Neural cell (in vitro differentiated cells): ENCODE results near the gene DST. TPM values are rescaled to one million over a fixed set of nuclear protein-coding genes. Genes with fewer than 3 reads are reported as not detected.

ENCODE experiments used
- H2AFZ ChIP-seq: fragments of 200-600, 300-800 bp; sonication (generic), shearing (Covaris generic); 2 replicates; pipeline ENCODE4 v1.6.0; 2014; ENCODE audit warnings: low read depth, mild to moderate bottlenecking, antibody characterized with exemption, low read length, moderate library complexity
- H3F3A ChIP-seq: fragments of 200-600 bp; shearing (Covaris generic); 2 replicates; pipeline ENCODE4 v1.6.1; 2016; ENCODE audit warnings: mild to moderate bottlenecking, moderate library complexity, mixed read lengths, antibody characterized with exemption, low read length; ENCODE audit not compliant: insufficient read depth, poor library complexity, severe bottlenecking
- H3K27ac ChIP-seq: fragments of 200-600, 300-800 bp; sonication (generic), shearing (Covaris generic); 2 replicates; pipeline ENCODE4 v1.5.1; 2014; ENCODE audit warnings: mild to moderate bottlenecking, low read length, moderate library complexity
- H3K27me3 ChIP-seq: fragments of 300-800, 200-600 bp; sonication (generic), shearing (Covaris generic); 2 replicates; pipeline ENCODE4 v1.6.0; 2014; ENCODE audit warnings: mild to moderate bottlenecking, low read depth, low read length, moderate library complexity; ENCODE audit not compliant: insufficient read depth
- H3K36me3 ChIP-seq: fragments of 300-800, 200-600 bp; sonication (generic), shearing (Covaris generic); 2 replicates; pipeline ENCODE4 v1.5.1; 2014; ENCODE audit warnings: mild to moderate bottlenecking, antibody characterized with exemption, low read length, moderate library complexity; ENCODE audit not compliant: insufficient read depth
- H3K4me2 ChIP-seq: fragments of 300-800, 200-600 bp; sonication (generic), shearing (Covaris generic); 2 replicates; pipeline ENCODE4 v1.6.0; 2014; ENCODE audit warnings: mild to moderate bottlenecking, low read length
- H3K4me3 ChIP-seq: fragments of 300-800, 200-600 bp; sonication (generic), shearing (Covaris generic); 2 replicates; pipeline ENCODE4 v1.5.1; 2014; ENCODE audit warnings: mild to moderate bottlenecking, low read length, moderate library complexity
- H3K79me2 ChIP-seq: fragments of 200-600 bp; shearing (Covaris generic); replicated peaks from 2 replicates; pipeline ENCODE4 v1.6.0; 2014; ENCODE audit warnings: mild to moderate bottlenecking, low read length, moderate library complexity; ENCODE audit not compliant: insufficient read depth
- H3K9ac ChIP-seq: fragments of 300-800, 200-600 bp; sonication (generic), shearing (Covaris generic); 2 replicates; pipeline ENCODE4 v1.6.1; 2016; ENCODE audit warnings: mild to moderate bottlenecking, low read length, mixed read lengths
- H3K9me2 ChIP-seq: fragments of 200-600 bp; shearing (Covaris generic); 2 replicates; pipeline ENCODE4 v1.6.1; 2016; ENCODE audit warnings: mild to moderate bottlenecking, low read length, mixed read lengths; ENCODE audit not compliant: insufficient read depth
- H3K9me3 ChIP-seq: fragments of 200-600, 300-800 bp; sonication (generic), shearing (Covaris generic); 2 replicates; pipeline ENCODE4 v1.6.1; 2016; ENCODE audit warnings: mild to moderate bottlenecking, mixed run types, low read length, moderate library complexity, mixed read lengths
- H4K20me1 ChIP-seq: fragments of 200-600 bp; shearing (Covaris generic); 2 replicates; pipeline ENCODE4 v1.6.1; 2016; ENCODE audit warnings: mild to moderate bottlenecking, mixed run types; ENCODE audit not compliant: insufficient read depth
- EP300 ChIP-seq: fragments of 450-650 bp; conservative IDR thresholded peaks from 2 replicates; pipeline ENCODE4 v1.6.1; 2014; ENCODE audit warnings: antibody characterized with exemption, mild to moderate bottlenecking, moderate library complexity; ENCODE audit not compliant: poor library complexity, severe bottlenecking
- EZH2 ChIP-seq: fragments of 200-600, 300-800 bp; shearing (Covaris generic), sonication (generic); IDR thresholded peaks from 2 replicates; pipeline ENCODE4 v1.6.1; 2014; ENCODE audit warnings: antibody characterized with exemption, low read length, borderline replicate concordance, mild to moderate bottlenecking; ENCODE audit not compliant: insufficient read depth, poor library complexity, severe bottlenecking
- MXI1 ChIP-seq: fragments of 450-650 bp; conservative IDR thresholded peaks from 2 replicates; pipeline ENCODE4 v1.6.1; 2014; ENCODE audit warnings: antibody characterized with exemption, mild to moderate bottlenecking; ENCODE audit not compliant: poor library complexity, severe bottlenecking
- POLR2AphosphoS5 ChIP-seq: IDR thresholded peaks from 2 replicates; pipeline ENCODE4 v1.6.1; 2012
- RAD21 ChIP-seq: fragments of 450-650 bp; conservative IDR thresholded peaks from 2 replicates; pipeline ENCODE4 v1.6.1; 2014; ENCODE audit warnings: antibody characterized with exemption, mild to moderate bottlenecking, moderate library complexity
- SMC3 ChIP-seq: fragments of 450-650 bp; conservative IDR thresholded peaks from 2 replicates; pipeline ENCODE4 v1.6.1; 2014; ENCODE audit warnings: antibody characterized with exemption, mild to moderate bottlenecking, moderate library complexity; ENCODE audit not compliant: poor library complexity
- TAF1 ChIP-seq: IDR thresholded peaks from 2 replicates; pipeline ENCODE4 v1.6.1; 2012; ENCODE audit warnings: low read depth
- polyA plus RNA-seq: library from polyadenylated mRNA; depleted of rRNA; stranded (reverse); fragments of >200 nt; gene quantifications from 2 replicates; pipeline ENCODE4 v1.2.3, GENCODE V29; 2014
- TF ChIP-seq, protein P1 (sequence below): fragments of 450-650 bp; IDR thresholded peaks from 2 replicates; pipeline ENCODE4 v1.5.1; 2014; ENCODE audit warnings: antibody characterized with exemption, mild to moderate bottlenecking, moderate library complexity; ENCODE audit not compliant: poor library complexity, severe bottlenecking
- TF ChIP-seq, protein P2 (sequence below): IDR thresholded peaks from 2 replicates; pipeline ENCODE4 v1.6.1; 2012; ENCODE audit warnings: borderline replicate concordance

DST gene
- polyA plus RNA-seq, 1 donor from 2014 or later: 118 TPM

- no peaks in the 10 kb centered on the region for H3F3A ChIP-seq
- H4K20me1 ChIP-seq: no peaks in the 10 kb centered on the region
- H3K4me3 ChIP-seq: no peak overlapping the region
- H3K9me3 ChIP-seq: no peaks in the 10 kb centered on the region
- H3K27me3 ChIP-seq: no peaks in the 10 kb centered on the region
- H2AFZ ChIP-seq: no peak overlapping the region
- no peak overlapping the region for H3K4me2 ChIP-seq
- no peak overlapping the region for H3K9ac ChIP-seq
- no peaks in the 10 kb centered on the region for H3K9me2 ChIP-seq
- H3K79me2 ChIP-seq: no peaks in the 10 kb centered on the region
- TF ChIP-seq, protein P1, sequence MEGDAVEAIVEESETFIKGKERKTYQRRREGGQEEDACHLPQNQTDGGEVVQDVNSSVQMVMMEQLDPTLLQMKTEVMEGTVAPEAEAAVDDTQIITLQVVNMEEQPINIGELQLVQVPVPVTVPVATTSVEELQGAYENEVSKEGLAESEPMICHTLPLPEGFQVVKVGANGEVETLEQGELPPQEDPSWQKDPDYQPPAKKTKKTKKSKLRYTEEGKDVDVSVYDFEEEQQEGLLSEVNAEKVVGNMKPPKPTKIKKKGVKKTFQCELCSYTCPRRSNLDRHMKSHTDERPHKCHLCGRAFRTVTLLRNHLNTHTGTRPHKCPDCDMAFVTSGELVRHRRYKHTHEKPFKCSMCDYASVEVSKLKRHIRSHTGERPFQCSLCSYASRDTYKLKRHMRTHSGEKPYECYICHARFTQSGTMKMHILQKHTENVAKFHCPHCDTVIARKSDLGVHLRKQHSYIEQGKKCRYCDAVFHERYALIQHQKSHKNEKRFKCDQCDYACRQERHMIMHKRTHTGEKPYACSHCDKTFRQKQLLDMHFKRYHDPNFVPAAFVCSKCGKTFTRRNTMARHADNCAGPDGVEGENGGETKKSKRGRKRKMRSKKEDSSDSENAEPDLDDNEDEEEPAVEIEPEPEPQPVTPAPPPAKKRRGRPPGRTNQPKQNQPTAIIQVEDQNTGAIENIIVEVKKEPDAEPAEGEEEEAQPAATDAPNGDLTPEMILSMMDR: no peak
- no peak for TF ChIP-seq TAF1
- H3K27ac ChIP-seq: no peak overlapping the region
- no peaks in the 10 kb centered on the region for H3K36me3 ChIP-seq
These were observed 25.5 kb upstream of the DST start for GRCh38 chr6:56668158-56668557.

- Histone ChIP-seq H3K79me2 (no peaks in the 10 kb centered on the region), H3K9me3 (no peaks in the 10 kb centered on the region), H3F3A (no peaks in the 10 kb centered on the region), H3K9me2 (no peaks in the 10 kb centered on the region), H3K4me2 (no peak overlapping the region), H4K20me1 (no peaks in the 10 kb centered on the region), H2AFZ (no peak overlapping the region), H3K27ac (no peak overlapping the region), H3K36me3 (no peaks in the 10 kb centered on the region), H3K4me3 (no peak overlapping the region), H3K27me3 (no peaks in the 10 kb centered on the region), H3K9ac (no peak overlapping the region)
- TF ChIP-seq TAF1: no peak
- no peak for TF ChIP-seq SMC3
- TF ChIP-seq RAD21: no peak
These were observed 24.6 kb upstream of the DST start for GRCh38 chr6:56667336-56667735.

- Histone ChIP-seq H4K20me1 (no peaks in the 10 kb centered on the region), H3K9me2 (no peaks in the 10 kb centered on the region), H3K9ac (no peak overlapping the region), H3K27me3 (no peaks in the 10 kb centered on the region), H3K36me3 (no peaks in the 10 kb centered on the region), H3K4me3 (no peak overlapping the region), H3K4me2 (no peak overlapping the region), H3K27ac (no peak overlapping the region), H3F3A (no peaks in the 10 kb centered on the region), H3K79me2 (no peaks in the 10 kb centered on the region), H2AFZ (no peak overlapping the region), H3K9me3 (no peaks in the 10 kb centered on the region)
- TF ChIP-seq POLR2AphosphoS5: no peak
- TF ChIP-seq RAD21: no peak
- no peak for TF ChIP-seq TAF1
- TF ChIP-seq EZH2: no peak
- TF ChIP-seq, protein P2, sequence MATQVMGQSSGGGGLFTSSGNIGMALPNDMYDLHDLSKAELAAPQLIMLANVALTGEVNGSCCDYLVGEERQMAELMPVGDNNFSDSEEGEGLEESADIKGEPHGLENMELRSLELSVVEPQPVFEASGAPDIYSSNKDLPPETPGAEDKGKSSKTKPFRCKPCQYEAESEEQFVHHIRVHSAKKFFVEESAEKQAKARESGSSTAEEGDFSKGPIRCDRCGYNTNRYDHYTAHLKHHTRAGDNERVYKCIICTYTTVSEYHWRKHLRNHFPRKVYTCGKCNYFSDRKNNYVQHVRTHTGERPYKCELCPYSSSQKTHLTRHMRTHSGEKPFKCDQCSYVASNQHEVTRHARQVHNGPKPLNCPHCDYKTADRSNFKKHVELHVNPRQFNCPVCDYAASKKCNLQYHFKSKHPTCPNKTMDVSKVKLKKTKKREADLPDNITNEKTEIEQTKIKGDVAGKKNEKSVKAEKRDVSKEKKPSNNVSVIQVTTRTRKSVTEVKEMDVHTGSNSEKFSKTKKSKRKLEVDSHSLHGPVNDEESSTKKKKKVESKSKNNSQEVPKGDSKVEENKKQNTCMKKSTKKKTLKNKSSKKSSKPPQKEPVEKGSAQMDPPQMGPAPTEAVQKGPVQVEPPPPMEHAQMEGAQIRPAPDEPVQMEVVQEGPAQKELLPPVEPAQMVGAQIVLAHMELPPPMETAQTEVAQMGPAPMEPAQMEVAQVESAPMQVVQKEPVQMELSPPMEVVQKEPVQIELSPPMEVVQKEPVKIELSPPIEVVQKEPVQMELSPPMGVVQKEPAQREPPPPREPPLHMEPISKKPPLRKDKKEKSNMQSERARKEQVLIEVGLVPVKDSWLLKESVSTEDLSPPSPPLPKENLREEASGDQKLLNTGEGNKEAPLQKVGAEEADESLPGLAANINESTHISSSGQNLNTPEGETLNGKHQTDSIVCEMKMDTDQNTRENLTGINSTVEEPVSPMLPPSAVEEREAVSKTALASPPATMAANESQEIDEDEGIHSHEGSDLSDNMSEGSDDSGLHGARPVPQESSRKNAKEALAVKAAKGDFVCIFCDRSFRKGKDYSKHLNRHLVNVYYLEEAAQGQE: no peak
- no peak for TF ChIP-seq EP300
- TF ChIP-seq MXI1: no peak
- no peak for TF ChIP-seq SMC3
- TF ChIP-seq, protein P1: no peak
These were observed 21.3 kb upstream of the DST start for GRCh38 chr6:56664029-56664428.
